Activated naive CD8-positive, alpha-beta T cell (primary cell): Measurements from ENCODE around the gene KRT4.

Experiments
- H3K27ac Mint-ChIP-seq: one replicate; pipeline ENCODE4 v1.8.0; 2021; ENCODE audit warnings: mixed read lengths
- H3K27me3 Mint-ChIP-seq: one replicate; pipeline ENCODE4 v1.8.0; 2021; ENCODE audit warnings: mixed read lengths
- H3K36me3 Mint-ChIP-seq: one replicate; pipeline ENCODE4 v1.8.0; 2021; ENCODE audit warnings: mixed read lengths
- H3K4me1 Mint-ChIP-seq: one replicate; pipeline ENCODE4 v1.8.0; 2021; ENCODE audit warnings: low read depth, mixed read lengths
- H3K4me3 Mint-ChIP-seq: one replicate; pipeline ENCODE4 v1.8.0; 2021; ENCODE audit warnings: mild to moderate bottlenecking, mixed read lengths
- H3K9me3 Mint-ChIP-seq: one replicate; pipeline ENCODE4 v1.8.0; 2021; ENCODE audit warnings: low read depth, mixed read lengths

Gene KRT4

DNA sequence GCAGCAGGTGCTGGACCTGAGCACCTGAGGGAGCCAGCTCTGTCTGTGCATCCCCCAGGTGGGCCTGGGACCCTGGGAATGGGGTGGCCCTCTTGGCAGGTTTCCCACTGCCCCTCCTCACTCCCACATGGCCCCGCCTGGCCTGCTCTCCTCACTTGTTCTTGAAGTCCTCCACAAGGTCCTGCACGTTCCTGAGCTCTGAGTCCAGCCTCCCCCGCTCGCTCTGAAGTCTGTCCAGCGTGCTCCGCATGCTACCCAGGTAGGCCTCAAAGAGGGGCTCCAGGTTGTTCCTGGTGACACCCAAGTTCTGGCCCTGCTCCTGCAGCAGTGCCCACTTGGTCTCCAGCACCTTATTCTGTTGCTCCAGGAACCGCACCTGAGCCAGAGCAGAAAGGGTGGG lies 17.3 kb upstream of the KRT4 start:
- Mint-ChIP-seq H3K4me1 (peaks cover 31% of the 10 kb centered on the region), H3K9me3 (no peaks in the 10 kb centered on the region), H3K27ac (no peak overlapping the region), H3K27me3 (no peaks in the 10 kb centered on the region), H3K4me3 (no peak overlapping the region), H3K36me3 (no peaks in the 10 kb centered on the region)

DNA sequence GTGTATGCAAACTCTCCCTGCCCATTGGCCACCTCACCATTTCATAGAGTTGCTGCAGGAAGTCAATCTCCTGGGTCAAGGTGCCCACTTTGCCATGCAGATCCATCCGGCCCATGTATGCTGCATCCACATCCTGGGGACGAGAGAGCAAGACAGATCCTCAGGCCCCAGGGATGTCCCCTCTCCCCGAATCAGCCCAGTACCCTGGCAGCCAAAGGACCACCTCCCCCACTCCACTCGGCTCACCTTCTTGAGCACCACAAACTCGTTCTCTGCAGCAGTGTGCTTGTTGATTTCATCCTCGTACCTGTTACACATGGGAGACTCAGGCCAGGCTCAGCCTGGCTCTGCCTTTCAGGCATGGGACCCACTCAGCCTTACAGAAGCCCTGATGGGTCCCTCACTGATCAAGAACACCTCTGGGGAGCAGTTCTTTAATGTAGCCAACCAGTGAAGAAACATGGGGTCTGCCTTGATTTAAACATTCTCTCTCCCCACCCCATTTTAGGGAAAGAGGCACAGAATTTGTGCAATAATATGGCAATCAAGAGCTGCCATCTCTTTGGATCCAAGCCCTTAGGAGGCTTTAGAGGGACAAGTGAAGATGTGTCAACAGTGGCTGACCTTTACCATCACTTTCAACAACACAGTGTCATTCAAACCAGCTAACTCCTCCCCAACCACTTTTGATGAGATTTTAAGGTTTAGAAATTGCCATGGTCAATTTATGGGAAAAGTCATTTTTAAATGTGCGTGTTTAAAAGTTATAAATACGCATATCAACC lies 16.3 kb upstream of the KRT4 start:
- Mint-ChIP-seq H3K4me3 (no peak overlapping the region), H3K36me3 (no peaks in the 10 kb centered on the region), H3K4me1 (peaks cover 20% of the 10 kb centered on the region), H3K27me3 (no peaks in the 10 kb centered on the region), H3K9me3 (no peaks in the 10 kb centered on the region), H3K27ac (no peak overlapping the region)

- H3K27ac Mint-ChIP-seq: peak overlapping the region; percentile 13
- no peaks in the 10 kb centered on the region for H3K9me3 Mint-ChIP-seq
- peaks cover 12% of the 10 kb centered on the region for H3K4me1 Mint-ChIP-seq
- no peaks in the 10 kb centered on the region for H3K36me3 Mint-ChIP-seq
- no peak overlapping the region for H3K4me3 Mint-ChIP-seq
- no peaks in the 10 kb centered on the region for H3K27me3 Mint-ChIP-seq
Measured at GRCh38 chr12:52828591-52829021, 14.7 kb upstream of the KRT4 start.

GRCh38 chr12:52828156-52828555 lies 14.2 kb upstream of the KRT4 start:
- no peaks in the 10 kb centered on the region for H3K36me3 Mint-ChIP-seq
- H3K4me1 Mint-ChIP-seq: peaks cover 12% of the 10 kb centered on the region
- no peaks in the 10 kb centered on the region for H3K27me3 Mint-ChIP-seq
- H3K9me3 Mint-ChIP-seq: no peaks in the 10 kb centered on the region
- H3K4me3 Mint-ChIP-seq: no peak overlapping the region
- no peak overlapping the region for H3K27ac Mint-ChIP-seq

GRCh38 chr12:52827499-52828090 lies 13.7 kb upstream of the KRT4 start:
- H3K4me1 Mint-ChIP-seq: peaks cover 12% of the 10 kb centered on the region
- H3K9me3 Mint-ChIP-seq: no peaks in the 10 kb centered on the region
- no peak overlapping the region for H3K27ac Mint-ChIP-seq
- no peaks in the 10 kb centered on the region for H3K27me3 Mint-ChIP-seq
- H3K4me3 Mint-ChIP-seq: no peak overlapping the region
- H3K36me3 Mint-ChIP-seq: no peaks in the 10 kb centered on the region

- peaks cover 13% of the 10 kb centered on the region for H3K4me1 Mint-ChIP-seq
- H3K27ac Mint-ChIP-seq: peak overlapping the region; percentile 31
- H3K27me3 Mint-ChIP-seq: no peaks in the 10 kb centered on the region
- no peaks in the 10 kb centered on the region for H3K36me3 Mint-ChIP-seq
- no peak overlapping the region for H3K4me3 Mint-ChIP-seq
- no peaks in the 10 kb centered on the region for H3K9me3 Mint-ChIP-seq
Measured at GRCh38 chr12:52826611-52827498, 12.9 kb upstream of the KRT4 start.

DNA sequence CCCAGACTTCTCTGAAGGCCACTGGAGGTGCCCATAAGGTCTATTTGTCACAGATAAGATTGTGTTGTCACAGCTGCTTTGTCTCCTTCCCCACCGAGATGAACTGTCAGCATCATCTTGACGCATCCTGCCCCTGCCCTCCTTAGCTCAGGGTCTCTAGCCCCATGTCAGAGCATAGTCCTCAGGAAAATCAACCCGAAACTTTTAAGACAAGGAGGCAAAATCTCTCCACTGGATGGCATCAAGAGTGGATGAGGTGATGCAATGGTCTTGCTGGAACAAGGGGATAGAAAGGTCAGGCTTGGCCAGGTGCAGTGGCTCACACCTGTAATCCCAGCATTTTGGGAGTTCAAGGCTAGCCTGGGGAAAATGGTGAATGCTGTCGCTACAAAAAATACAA lies 12.0 kb upstream of the KRT4 start:
- Mint-ChIP-seq H3K4me3 (no peak overlapping the region), H3K27me3 (no peaks in the 10 kb centered on the region), H3K9me3 (no peaks in the 10 kb centered on the region), H3K4me1 (peaks cover 15% of the 10 kb centered on the region), H3K27ac (no peak overlapping the region), H3K36me3 (no peaks in the 10 kb centered on the region)

GRCh38 chr12:52824741-52825410 lies 11.0 kb upstream of the KRT4 start:
- Mint-ChIP-seq H3K4me3 (no peak overlapping the region), H3K36me3 (no peaks in the 10 kb centered on the region), H3K27ac (no peak overlapping the region), H3K4me1 (peaks cover 15% of the 10 kb centered on the region), H3K27me3 (no peaks in the 10 kb centered on the region), H3K9me3 (no peaks in the 10 kb centered on the region)

DNA sequence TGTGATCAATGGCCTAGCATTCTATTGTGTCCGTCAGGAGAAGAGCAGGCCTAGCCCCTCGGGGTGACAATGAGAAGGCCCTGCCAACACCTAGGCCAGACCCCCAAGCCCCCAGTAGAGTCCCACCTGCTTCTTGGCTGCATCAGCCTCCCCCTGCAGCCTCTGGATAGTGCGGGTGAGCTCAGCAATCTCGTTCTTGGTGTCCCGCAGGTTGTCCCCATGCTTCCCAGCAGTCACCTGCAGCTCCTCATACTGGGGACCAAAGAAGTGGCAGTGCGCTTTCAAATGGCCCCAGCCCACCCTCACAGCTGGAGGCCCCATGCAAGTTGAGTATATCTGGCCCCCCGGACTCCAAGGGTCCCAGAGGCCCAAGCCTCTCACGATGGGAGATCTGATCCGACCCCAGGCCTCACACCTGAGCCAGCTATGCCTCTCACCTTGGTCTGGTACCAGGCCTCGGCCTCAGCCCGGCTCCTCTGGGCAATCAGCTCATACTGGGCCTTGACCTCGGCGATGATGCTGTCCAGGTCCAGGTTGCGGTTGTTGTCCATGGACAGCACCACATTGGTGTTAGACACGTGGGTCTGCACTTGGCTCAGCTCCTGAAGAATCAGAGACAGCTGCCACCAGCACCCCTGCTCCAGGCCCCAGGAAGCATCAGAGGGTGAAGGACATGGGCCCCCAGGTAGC lies 10.0 kb upstream of the KRT4 start:
- H3K27me3 Mint-ChIP-seq: no peaks in the 10 kb centered on the region
- H3K27ac Mint-ChIP-seq: no peak overlapping the region
- H3K9me3 Mint-ChIP-seq: no peaks in the 10 kb centered on the region
- H3K36me3 Mint-ChIP-seq: no peaks in the 10 kb centered on the region
- no peak overlapping the region for H3K4me3 Mint-ChIP-seq
- H3K4me1 Mint-ChIP-seq: peaks cover 13% of the 10 kb centered on the region

DNA sequence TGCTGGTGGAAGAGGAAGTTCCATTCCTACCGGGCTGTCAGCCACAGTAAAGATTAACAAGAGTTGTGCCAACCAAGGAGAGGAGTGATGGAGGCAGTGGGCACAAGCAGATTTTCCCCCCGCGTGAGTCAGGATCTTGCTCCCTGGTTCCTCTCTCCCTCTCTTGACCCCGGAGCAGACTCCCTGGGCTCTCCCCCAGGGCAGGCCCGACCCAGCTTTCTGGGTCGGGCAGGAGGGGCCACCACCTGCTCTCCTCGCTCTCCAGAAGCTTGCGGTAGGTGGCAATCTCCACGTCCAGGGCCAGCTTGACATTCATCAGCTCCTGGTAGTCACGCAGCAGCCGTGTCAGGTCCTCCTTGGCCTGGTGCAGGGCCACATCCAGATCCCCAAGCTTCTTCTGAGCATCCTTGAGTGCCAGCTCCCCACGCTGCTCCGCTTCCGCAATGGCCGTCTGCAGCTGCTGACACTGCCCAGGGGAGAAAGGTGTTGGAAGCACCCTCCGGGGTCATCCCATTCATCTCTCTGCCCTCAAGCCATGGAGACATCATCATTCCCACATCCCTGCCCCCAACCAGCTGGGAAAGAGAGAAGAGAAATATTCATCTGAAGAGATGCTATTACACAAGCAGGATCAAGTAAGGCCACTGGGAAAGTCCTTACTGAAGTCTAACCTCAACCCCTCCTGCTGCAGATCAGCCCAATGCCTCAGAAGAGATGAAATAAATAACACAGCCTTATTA lies 9.0 kb upstream of the KRT4 start:
- Mint-ChIP-seq H3K9me3 (no peaks in the 10 kb centered on the region), H3K27me3 (no peaks in the 10 kb centered on the region), H3K36me3 (no peaks in the 10 kb centered on the region), H3K4me3 (no peak overlapping the region), H3K27ac (no peak overlapping the region), H3K4me1 (peaks cover 10% of the 10 kb centered on the region)

- Mint-ChIP-seq H3K27me3 (no peaks in the 10 kb centered on the region), H3K4me1 (peaks cover 18% of the 10 kb centered on the region), H3K9me3 (no peaks in the 10 kb centered on the region), H3K4me3 (no peak overlapping the region), H3K36me3 (no peaks in the 10 kb centered on the region), H3K27ac (no peak overlapping the region)
Measured at GRCh38 chr12:52821826-52822660, 8.1 kb upstream of the KRT4 start.

GRCh38 chr12:52821071-52821730 lies 7.3 kb upstream of the KRT4 start:
- no peak overlapping the region for H3K4me3 Mint-ChIP-seq
- no peaks in the 10 kb centered on the region for H3K36me3 Mint-ChIP-seq
- H3K27ac Mint-ChIP-seq: no peak overlapping the region
- H3K27me3 Mint-ChIP-seq: no peaks in the 10 kb centered on the region
- no peaks in the 10 kb centered on the region for H3K9me3 Mint-ChIP-seq
- H3K4me1 Mint-ChIP-seq: peaks cover 18% of the 10 kb centered on the region

DNA sequence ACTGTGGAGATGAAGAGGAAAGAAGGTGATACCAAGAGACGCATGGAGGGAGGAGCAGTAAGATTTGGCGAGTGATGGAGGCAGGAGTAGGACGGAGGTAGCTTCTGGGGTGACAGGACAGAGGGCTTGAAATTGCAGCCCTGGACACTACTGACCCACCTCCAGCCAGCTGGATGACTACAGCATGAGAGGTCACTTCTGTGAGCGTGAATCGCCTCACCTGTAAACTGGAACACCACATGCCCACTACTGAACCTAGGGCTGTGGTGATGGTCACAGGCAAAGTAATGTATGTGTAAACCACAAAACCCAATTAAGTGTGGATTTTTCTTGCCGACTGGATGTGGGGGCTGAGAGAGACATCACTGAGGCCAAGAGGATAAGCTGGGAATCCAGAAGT lies 6.6 kb upstream of the KRT4 start:
- H3K27ac Mint-ChIP-seq: no peak overlapping the region
- no peaks in the 10 kb centered on the region for H3K36me3 Mint-ChIP-seq
- H3K4me3 Mint-ChIP-seq: no peak overlapping the region
- H3K4me1 Mint-ChIP-seq: peaks cover 18% of the 10 kb centered on the region
- no peaks in the 10 kb centered on the region for H3K27me3 Mint-ChIP-seq
- H3K9me3 Mint-ChIP-seq: no peaks in the 10 kb centered on the region
